Glutamatergic neuron (in vitro differentiated cells): ENCODE measurements around the gene ASB16. TPM values are rescaled to one million over a fixed set of nuclear protein-coding genes. Genes with fewer than 3 reads are reported as not detected.

Source experiments
- DNase-seq: peaks from one replicate; pipeline ENCODE4 v3.0.0; 2022
- H3K27ac Mint-ChIP-seq: one replicate; pipeline ENCODE4 v1.8.0; 2020; ENCODE audit warnings: mild to moderate bottlenecking, mixed read lengths, inconsistent platforms; ENCODE audit not compliant: unreplicated experiment
- H3K27me3 Mint-ChIP-seq: one replicate; pipeline ENCODE4 v1.8.0; 2020; ENCODE audit warnings: mild to moderate bottlenecking, moderate library complexity, mixed read lengths, inconsistent platforms; ENCODE audit not compliant: unreplicated experiment
- H3K36me3 Mint-ChIP-seq: one replicate; pipeline ENCODE4 v1.8.0; 2020; ENCODE audit warnings: mild to moderate bottlenecking, mixed read lengths, inconsistent platforms; ENCODE audit not compliant: unreplicated experiment
- H3K4me1 Mint-ChIP-seq: one replicate; pipeline ENCODE4 v1.8.0; 2020; ENCODE audit warnings: mild to moderate bottlenecking, low read depth, mixed read lengths, inconsistent platforms; ENCODE audit not compliant: unreplicated experiment
- H3K4me3 Mint-ChIP-seq: one replicate; pipeline ENCODE4 v1.8.0; 2020; ENCODE audit warnings: mild to moderate bottlenecking, mixed read lengths, inconsistent platforms; ENCODE audit not compliant: unreplicated experiment
- H3K9me3 Mint-ChIP-seq: one replicate; pipeline ENCODE4 v1.8.0; 2020; ENCODE audit warnings: mild to moderate bottlenecking, moderate library complexity, mixed read lengths, inconsistent platforms; ENCODE audit not compliant: unreplicated experiment
- total RNA-seq: library from RNA; stranded (reverse); fragmentation: NEBNext Ultra II Directional; extraction: Animal tissue kit (Norgen Biotek cat#: 25700); gene quantifications from one replicate; pipeline ENCODE4 v1.2.1, GENCODE V29; 2021; ENCODE audit not compliant: unreplicated experiment
- TF ChIP-seq, protein P1 (sequence below): fragments of 200-600 bp; sonication (generic); IDR thresholded peaks from one replicate; pipeline ENCODE4 v1.5.0; 2021; ENCODE audit not compliant: partially characterized antibody, unreplicated experiment

ASB16 gene
- total RNA-seq, 1 donor from 2014 or later = not detected

GRCh38 chr17:44219616-44220212, 49.2 kb downstream of the ASB16 start, which contains the start of gene UBTF:
Gene UBTF (minus strand): TSS chr17:44219675. CDS start chr17:44218229, 1,446 bp downstream.
- H3K4me1 Mint-ChIP-seq = peaks cover 20% of the 10 kb centered on the region
- peaks cover 21% of the 10 kb centered on the region for H3K9me3 Mint-ChIP-seq
- H3K27ac Mint-ChIP-seq = peak within 1 kb of the TSS; percentile 92
- peak within 1 kb of the TSS; percentile 89 for H3K4me3 Mint-ChIP-seq
- peak; percentile 83 for DNase-seq
- no peaks in the 10 kb centered on the region for H3K36me3 Mint-ChIP-seq
- TF ChIP-seq, protein P1, sequence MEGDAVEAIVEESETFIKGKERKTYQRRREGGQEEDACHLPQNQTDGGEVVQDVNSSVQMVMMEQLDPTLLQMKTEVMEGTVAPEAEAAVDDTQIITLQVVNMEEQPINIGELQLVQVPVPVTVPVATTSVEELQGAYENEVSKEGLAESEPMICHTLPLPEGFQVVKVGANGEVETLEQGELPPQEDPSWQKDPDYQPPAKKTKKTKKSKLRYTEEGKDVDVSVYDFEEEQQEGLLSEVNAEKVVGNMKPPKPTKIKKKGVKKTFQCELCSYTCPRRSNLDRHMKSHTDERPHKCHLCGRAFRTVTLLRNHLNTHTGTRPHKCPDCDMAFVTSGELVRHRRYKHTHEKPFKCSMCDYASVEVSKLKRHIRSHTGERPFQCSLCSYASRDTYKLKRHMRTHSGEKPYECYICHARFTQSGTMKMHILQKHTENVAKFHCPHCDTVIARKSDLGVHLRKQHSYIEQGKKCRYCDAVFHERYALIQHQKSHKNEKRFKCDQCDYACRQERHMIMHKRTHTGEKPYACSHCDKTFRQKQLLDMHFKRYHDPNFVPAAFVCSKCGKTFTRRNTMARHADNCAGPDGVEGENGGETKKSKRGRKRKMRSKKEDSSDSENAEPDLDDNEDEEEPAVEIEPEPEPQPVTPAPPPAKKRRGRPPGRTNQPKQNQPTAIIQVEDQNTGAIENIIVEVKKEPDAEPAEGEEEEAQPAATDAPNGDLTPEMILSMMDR = no peak
- H3K27me3 Mint-ChIP-seq = peaks cover 18% of the 10 kb centered on the region

DNA sequence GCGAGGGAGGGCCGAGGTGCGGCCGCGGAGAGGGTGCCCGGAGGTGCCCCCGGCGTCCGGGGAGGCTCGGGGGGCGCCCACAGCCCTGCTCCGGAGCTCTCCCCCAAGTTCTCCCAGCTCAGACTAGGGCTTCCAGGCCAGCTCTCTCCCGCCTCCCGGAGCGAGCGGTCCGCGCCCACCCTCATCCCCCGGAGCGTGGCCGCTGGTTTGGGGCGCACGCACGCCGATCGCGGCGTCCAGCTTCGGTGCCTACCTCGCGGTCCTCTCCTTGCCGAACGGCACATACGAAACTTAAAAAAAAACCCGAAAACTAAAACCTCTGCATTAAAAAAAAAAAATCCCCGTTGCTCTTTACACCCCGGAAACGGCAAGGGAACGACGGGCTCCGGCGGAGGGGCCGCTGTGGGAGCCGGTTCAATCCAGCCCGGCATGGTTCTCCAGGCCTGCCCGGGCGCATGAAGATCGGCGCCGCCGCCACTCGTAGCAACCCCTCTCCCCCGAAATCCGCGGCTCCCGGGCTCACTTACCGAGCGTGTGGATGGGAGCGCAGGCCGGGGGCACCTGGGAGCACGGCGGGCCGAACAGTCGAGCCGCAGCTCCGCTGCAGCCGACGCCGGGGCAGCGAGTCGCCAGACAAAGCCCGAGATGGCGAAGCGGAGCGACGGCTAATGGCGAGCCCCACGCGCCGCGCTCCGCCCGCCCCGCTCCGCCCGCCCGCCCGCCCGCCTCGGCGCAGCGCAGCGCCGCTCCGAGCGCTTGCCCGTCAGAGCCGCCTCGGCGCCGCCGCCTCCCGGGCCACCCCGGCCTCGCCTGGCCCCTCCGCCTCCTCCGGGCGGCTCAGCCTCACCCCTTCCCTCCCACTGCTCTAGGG, 49.9 kb downstream of the ASB16 start:
- peaks cover 18% of the 10 kb centered on the region for H3K27me3 Mint-ChIP-seq
- H3K4me3 Mint-ChIP-seq = peak overlapping the region; percentile 94
- peaks cover 21% of the 10 kb centered on the region for H3K9me3 Mint-ChIP-seq

GRCh38 chr17:44221084-44221861, 50.8 kb downstream of the ASB16 start:
- Mint-ChIP-seq H3K4me3 (peak overlapping the region; percentile 94), H3K4me1 (peaks cover 20% of the 10 kb centered on the region), H3K27ac (peak overlapping the region; percentile 96), H3K36me3 (no peaks in the 10 kb centered on the region), H3K9me3 (peaks cover 21% of the 10 kb centered on the region), H3K27me3 (peaks cover 18% of the 10 kb centered on the region)
- DNase-seq = peak; percentile 92
- TF ChIP-seq, protein P1 = no peak

More for the DNA sequence above, 49.9 kb downstream of the ASB16 start:
- TF ChIP-seq, protein P1 = no peak
- Mint-ChIP-seq H3K36me3 (no peaks in the 10 kb centered on the region), H3K27ac (peak overlapping the region; percentile 96), H3K4me1 (peaks cover 20% of the 10 kb centered on the region)
- DNase-seq = peak; percentile 35

GRCh38 chr17:44221862-44222111, 51.3 kb downstream of the ASB16 start:
- H3K4me1 Mint-ChIP-seq = peaks cover 18% of the 10 kb centered on the region

More at GRCh38 chr17:44221862-44222111, 51.3 kb downstream of the ASB16 start:
- Mint-ChIP-seq H3K27me3 (peaks cover 16% of the 10 kb centered on the region), H3K4me3 (peak overlapping the region; percentile 94), H3K27ac (peak overlapping the region; percentile 96), H3K36me3 (no peaks in the 10 kb centered on the region), H3K9me3 (peaks cover 17% of the 10 kb centered on the region)
- TF ChIP-seq, protein P1 = no peak
- DNase-seq = no peak
